Stimulated activated CD8-positive, alpha-beta memory T cell treated with anti-CD3 and anti-CD28 coated beads, Interleukin-15, amount 100 ng/mL, for 1 hour (primary cell): Measurements from ENCODE around the gene KRT6A.
"Not testable (repeated sequence)": the region's sequence is repeated elsewhere in the genome, so short reads cannot be mapped to it uniquely, and the experiment has no call there.

Experiments
- DNase-seq: peaks from one replicate; pipeline ENCODE4 v3.0.0-alpha.2; 2020; ENCODE audit warnings: low read depth

The KRT6A gene

DNA sequence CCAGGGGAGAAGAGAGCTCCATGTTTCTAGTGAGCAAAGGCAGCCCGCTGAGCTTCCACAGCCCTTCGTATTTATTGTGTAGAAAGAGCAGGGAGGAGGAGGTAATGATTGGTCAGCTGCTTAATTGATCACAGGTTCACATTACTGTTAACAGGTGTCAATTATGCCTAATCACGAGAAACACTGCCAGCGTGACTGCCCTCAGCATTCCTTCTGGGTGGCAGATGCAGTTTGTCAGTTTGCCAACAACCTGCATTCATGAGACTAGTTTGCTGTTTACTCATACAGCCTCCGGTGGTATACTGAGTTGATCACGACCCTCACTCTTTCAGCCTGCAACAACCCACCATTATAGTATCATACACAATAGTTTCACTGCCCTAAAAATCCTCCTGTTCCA lies 7.5 kb upstream of the KRT6A start:
- DNase-seq = not testable (repeated sequence)

DNA sequence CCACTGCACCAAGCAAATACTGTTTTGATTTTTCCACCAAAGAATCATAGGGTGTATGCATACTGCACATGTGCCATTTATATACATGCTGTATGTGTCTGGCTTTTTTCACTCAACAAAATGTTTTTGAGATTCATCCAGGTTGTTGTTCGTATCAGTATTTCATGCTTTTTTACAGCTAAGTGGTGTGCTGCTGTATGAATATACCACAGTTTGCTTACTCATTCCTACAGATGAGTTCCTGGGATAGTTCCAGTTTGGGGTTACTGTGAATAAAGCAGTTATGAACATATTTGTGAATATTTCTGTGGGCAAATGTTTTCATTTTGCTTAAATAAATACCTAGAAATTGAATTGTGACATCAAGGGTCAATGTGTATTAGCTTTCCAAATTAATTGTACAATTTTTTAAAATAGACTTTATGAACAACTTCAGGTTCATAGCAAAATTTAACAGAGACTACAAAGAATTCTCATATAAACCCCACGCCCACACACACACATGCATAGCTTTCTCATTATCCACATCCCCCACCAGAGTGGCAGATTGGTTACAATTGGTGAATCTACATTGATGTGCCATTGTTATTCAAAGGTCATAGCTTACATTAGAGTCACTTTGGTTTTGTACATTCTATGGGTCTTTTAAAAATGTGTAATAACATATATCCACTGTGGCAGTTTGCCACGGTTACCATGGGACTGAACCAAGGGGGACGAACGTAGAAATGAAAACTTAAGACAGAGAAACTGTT lies 6.9 kb upstream of the KRT6A start:
- no peak for DNase-seq

DNA sequence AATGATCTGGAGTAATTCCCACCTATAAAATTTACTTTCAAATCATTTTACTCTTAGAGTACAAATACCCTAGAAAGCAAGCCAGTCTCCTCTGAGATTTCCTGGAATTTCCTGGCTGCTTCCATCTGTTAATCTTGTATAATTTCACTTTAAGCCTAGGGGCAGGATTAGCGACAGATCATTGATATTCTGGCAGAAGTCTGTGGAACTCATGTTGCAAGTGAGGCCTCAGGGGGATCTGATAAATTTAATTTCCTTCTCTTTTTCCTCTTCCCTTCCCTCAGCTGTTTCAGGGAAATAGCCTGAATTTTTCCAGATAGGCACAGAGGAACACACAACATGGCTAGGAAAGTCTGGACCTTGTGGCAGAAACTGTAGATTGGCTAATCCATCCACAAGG lies 5.9 kb upstream of the KRT6A start:
- no peak for DNase-seq

- no peak for DNase-seq
These were observed 4.9 kb upstream of the KRT6A start for GRCh38 chr12:52497975-52498374.

- no peak for DNase-seq
These were observed 3.6 kb upstream of the KRT6A start for GRCh38 chr12:52496590-52497071.

GRCh38 chr12:52496054-52496453 lies 3.0 kb upstream of the KRT6A start:
- no peak for DNase-seq

GRCh38 chr12:52495389-52495788 lies 2.3 kb upstream of the KRT6A start:
- DNase-seq = no peak

- no peak for DNase-seq
These were observed 1.5 kb upstream of the KRT6A start for GRCh38 chr12:52494518-52494917.

DNA sequence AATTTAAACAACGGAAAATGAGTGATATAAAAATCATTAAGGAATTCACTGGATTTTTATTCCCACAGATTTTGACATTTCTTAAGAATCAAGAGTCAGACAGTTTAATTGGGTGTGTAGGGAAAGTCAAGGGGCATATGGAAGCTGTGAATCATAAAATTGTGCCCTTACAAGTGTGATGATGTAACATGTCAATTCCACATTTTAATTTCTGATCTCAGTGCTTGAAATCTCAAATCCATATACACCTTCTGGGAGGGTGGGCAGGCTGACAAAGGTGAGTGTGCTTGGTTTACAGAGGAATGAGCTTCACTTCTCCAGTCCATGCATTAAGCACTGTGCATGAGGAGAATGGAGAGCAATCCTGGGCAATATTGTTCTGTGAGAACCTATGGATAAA lies 1.0 kb upstream of the KRT6A start:
- no peak for DNase-seq

- not testable (repeated sequence) for DNase-seq
These were observed 652 bp downstream of the KRT6A start for GRCh38 chr12:52492405-52492804.

DNA sequence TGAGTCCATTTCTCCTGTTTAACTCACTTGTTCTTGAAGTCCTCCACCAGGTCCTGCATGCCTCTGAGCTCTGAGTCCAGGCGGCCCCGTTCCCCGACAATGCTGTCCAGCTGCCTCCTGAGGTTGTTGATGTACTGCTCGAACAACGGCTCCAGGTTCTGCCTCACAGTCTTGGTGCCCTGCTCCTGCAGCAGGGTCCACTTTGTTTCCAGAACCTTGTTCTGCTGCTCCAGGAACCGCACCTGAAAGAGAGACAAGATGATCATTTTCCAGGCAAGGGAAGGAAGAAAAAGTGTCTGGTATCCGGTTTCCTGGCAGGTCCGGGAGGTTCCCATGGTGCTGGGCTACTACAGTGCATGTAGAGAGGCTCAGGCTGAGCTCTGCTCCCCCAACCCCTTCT lies 1.6 kb downstream of the KRT6A start:
- DNase-seq = not testable (repeated sequence)

DNA sequence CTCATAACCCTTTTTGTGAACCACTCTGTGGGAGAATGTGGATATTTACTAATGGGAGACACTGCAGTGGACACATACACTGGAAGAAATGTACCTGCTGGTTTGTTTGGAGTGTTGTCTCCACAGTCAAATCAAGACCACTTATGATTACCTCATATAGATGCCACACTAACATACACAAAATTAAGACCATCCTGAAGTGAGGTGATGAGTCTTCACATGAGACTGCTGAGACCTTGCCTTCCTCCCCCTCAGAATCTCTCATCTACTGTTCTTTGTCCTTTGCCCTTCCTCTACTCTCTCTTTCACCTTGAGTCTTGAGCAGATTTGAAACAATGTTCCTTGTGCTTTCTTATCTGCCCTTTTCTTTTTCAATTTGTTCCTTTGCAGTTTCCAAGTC lies 4.3 kb downstream of the KRT6A start:
- DNase-seq = no peak

DNA sequence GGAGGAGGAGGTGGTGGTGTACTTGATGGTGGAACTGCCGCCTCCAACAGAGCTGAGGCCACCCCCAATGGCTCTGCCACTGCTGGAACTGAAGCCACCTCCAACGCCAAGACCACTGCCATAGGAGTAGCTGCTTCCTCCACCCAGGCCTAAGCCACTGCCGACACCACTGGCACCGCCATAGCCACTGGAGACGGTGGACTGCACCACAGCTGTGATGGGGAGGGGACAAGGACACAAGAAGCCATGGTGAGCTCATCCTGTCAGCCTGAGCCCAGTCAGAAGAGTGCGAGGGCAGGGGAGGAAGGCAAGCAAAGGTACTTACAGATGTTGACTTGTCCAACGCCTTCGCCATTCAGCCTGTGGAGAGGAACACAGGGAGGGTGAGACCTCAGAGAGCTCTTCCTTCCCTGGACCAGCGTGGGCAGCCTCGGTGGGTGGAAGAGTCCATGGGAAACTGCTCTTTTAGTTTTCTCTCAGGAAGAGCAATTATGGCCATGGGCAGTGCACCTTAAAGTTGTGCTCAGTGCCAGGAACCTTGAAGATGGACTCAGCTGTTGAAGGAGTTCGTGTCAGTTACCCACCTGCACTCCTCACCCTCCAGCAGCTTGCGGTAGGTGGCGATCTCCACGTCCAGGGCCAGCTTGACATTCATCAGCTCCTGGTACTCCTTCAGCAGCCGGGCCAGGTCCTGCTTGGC lies 5.2 kb downstream of the KRT6A start:
- not testable (repeated sequence) for DNase-seq

GRCh38 chr12:52487211-52487610 lies 5.8 kb downstream of the KRT6A start:
- no peak for DNase-seq

DNA sequence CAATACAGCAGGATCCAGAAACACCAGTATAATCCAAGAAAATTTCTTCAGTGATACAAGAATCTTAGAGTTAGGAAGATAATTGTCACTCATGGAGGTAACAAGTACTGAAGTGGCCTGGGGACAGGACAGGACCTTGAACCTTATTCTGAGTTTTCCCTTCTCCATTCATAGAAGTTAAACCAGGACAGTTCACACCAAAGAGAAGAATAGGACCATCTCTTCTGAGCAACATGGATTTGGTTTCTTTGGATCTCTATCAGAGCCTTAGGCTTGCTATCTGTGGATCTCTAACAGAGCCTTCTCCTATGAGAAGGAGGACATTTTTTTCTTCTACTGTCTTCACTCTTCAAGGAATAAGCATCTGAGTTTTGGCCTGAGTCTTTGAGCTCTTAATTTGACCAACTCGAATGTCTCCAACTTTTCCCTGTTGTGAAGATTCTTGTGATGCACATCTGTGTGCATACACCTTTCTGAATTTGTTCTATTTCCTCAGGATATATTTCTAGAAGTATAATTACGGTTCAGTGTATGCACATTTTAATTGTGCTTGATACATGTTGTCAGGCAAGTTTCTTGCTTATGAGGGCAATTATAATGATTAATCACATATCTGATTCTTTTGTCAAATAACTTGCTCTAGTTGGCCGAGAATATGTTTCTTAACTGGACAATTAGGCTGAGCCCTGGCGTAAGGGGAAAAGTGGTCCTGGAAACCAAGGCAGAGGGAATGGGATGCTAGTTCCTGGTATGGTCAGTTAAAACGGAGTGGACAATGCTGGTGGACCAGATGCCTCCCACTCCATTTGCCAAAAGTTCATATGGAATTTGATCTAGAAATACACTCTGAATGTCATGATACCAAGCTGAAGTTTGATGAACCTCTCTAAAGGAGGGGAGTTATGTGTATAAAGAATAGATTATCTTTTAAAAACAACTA lies 6.6 kb downstream of the KRT6A start:
- DNase-seq = no peak

DNA sequence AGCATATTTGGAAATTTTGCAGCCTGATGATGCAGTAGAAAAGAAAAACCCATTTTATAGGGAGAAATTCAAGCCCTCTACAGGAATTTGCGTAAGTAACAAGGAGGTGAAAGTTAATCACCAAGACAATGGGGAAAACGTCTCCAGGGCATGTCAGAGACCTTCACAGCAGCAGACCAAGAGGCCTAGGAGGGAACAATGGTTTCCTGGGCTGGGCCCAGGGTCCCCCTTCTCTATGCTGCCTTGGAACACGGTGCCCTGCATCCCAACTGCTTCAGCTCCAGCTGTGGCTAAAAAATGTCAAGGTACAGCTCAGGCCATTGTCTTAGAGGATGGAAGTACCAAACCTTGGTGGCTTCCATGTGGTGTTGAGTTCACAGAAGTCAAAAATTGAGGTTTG lies 13.0 kb downstream of the KRT6A start:
- no peak for DNase-seq

- no peak for DNase-seq
These were observed 15.4 kb downstream of the KRT6A start for GRCh38 chr12:52477651-52478050.

DNA sequence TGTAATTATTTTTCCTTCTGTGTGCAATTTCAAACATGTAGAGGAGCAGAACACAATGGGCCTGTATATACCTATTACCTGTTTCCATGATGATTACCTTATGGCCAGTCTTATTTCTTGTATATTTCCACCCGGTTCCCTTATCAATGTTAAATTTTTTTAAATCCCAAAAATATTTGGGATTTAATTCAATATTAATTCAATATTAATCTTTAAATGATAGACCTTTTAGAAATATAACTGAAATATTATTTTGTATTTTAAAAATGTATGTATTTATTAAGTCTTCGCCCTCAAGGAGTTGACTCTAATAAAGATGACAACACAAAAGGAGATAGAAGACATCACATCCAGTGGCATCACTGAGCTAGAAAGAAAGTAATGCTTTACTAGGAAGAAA lies 18.8 kb downstream of the KRT6A start:
- no peak for DNase-seq

GRCh38 chr12:52473768-52474167 lies 19.3 kb downstream of the KRT6A start, which contains the start of gene KRT6C:
KRT6C (minus strand) TSS chr12:52473805; CDS start chr12:52473737, 68 bp downstream.
- no peak for DNase-seq

- DNase-seq = no peak
These were observed 23.2 kb downstream of the KRT6A start for GRCh38 chr12:52469853-52470252.

DNA sequence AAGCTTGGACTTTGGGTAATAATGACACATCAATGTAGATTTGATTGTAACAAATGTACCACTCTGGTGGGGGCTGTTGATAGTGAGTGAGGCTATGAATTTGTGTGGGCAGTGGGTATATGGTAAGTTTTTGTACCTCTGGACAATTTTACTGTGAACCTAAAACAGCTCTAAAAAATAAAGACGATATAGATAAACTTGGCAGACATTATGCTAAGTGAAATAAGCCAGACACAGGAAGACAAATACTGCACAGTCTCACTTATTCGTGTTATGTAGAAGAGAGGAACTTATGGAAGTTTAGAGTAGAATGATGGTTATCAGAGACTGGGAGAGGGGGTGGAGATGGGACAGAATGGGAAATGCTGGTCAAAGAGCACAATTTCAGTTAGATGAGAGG lies 28.2 kb downstream of the KRT6A start:
- no peak for DNase-seq

DNA sequence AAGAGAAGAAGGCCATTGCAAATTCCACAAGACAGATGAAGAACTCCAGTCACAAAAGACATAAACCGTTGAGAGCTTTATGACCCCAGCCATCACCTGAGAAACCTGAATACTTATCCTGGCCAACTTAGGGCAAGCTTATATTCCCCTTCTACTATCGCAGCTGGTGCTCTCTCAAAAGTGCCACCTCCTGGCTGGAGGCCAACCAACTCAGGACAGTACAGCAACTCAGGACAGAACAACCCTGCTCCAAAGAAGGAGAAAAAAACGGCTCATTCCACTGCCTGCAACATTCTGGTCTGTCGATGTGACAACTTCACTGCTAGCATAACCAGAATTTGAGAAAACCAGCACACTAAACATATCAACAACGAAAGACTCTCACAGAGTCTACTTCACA lies 31.4 kb downstream of the KRT6A start:
- DNase-seq = no peak
